NB4 (cell line): Measurements from ENCODE around the gene COPZ1.

Experiments used
- DNase-seq: peaks from one replicate; pipeline ENCODE4 v3.0.0; 2010; ENCODE audit warnings: low read depth
- H3K4me3 ChIP-seq: one replicate; pipeline ENCODE4 v1.5.1; 2011; ENCODE audit warnings: mild to moderate bottlenecking, low read depth, low read length, moderate library complexity
- MAX ChIP-seq: IDR thresholded peaks from 2 replicates; pipeline ENCODE4 v1.6.1; 2011; ENCODE audit warnings: low read depth, low read length
- MYC ChIP-seq: IDR thresholded peaks from 2 replicates; pipeline ENCODE4 v1.6.1; 2011; ENCODE audit warnings: low read depth, low read length
- POLR2A ChIP-seq: IDR thresholded peaks from 2 replicates; pipeline ENCODE4 v1.6.1; 2011; ENCODE audit warnings: mild to moderate bottlenecking; ENCODE audit not compliant: insufficient read length; ENCODE audit errors: extremely low read depth
- TF ChIP-seq, protein P1 (sequence below): IDR thresholded peaks from one replicate; pipeline ENCODE4 v1.5.1; 2012; ENCODE audit warnings: low read depth, low read length

Gene COPZ1

DNA sequence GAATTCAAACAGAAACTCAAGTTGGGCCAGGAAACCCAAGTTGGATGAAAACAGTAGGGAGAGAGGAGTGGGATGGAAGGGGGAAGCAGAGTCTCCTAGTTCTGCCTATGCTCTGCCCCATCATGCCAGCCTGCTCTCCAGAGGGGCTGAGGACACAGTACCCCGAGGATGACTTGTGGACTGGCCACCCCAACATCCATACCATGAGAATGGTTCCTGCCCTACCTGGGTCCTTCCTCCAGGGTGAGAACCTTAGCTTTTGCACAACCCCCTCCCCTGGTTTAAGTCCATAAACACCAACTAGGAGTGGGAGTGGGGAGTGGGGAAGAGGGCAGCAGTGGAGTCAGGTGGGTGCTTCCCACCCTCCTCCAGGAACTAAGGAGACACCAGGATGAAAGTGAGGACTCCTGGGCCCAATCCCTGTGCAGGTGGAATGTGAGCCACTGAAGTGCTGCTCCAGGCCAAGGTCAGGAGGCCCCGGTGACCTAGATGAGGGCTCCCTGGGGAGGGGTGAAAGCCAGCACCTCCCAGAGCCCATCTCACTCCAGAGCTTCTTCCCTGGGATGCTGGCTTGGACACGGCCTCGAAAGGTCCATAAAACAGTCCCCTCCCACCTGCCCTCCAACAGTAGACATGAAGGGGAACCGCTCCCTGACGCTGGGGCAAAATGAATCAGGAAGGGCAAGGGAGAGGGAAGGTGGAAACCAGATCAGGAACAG lies 53.0 kb downstream of the COPZ1 start:
- DNase-seq, result no peak
- TF ChIP-seq, protein P1, sequence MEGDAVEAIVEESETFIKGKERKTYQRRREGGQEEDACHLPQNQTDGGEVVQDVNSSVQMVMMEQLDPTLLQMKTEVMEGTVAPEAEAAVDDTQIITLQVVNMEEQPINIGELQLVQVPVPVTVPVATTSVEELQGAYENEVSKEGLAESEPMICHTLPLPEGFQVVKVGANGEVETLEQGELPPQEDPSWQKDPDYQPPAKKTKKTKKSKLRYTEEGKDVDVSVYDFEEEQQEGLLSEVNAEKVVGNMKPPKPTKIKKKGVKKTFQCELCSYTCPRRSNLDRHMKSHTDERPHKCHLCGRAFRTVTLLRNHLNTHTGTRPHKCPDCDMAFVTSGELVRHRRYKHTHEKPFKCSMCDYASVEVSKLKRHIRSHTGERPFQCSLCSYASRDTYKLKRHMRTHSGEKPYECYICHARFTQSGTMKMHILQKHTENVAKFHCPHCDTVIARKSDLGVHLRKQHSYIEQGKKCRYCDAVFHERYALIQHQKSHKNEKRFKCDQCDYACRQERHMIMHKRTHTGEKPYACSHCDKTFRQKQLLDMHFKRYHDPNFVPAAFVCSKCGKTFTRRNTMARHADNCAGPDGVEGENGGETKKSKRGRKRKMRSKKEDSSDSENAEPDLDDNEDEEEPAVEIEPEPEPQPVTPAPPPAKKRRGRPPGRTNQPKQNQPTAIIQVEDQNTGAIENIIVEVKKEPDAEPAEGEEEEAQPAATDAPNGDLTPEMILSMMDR, result no peak
- TF ChIP-seq POLR2A (no peak), MAX (no peak), MYC (no peak)
- H3K4me3 ChIP-seq, result no peak overlapping the region

GRCh38 chr12:54378796-54379397 lies 54.0 kb downstream of the COPZ1 start:
- no peak overlapping the region for H3K4me3 ChIP-seq
- TF ChIP-seq MAX, result no peak
- no peak for TF ChIP-seq MYC
- no peak for TF ChIP-seq POLR2A
- TF ChIP-seq, protein P1, result no peak
- no peak for DNase-seq

DNA sequence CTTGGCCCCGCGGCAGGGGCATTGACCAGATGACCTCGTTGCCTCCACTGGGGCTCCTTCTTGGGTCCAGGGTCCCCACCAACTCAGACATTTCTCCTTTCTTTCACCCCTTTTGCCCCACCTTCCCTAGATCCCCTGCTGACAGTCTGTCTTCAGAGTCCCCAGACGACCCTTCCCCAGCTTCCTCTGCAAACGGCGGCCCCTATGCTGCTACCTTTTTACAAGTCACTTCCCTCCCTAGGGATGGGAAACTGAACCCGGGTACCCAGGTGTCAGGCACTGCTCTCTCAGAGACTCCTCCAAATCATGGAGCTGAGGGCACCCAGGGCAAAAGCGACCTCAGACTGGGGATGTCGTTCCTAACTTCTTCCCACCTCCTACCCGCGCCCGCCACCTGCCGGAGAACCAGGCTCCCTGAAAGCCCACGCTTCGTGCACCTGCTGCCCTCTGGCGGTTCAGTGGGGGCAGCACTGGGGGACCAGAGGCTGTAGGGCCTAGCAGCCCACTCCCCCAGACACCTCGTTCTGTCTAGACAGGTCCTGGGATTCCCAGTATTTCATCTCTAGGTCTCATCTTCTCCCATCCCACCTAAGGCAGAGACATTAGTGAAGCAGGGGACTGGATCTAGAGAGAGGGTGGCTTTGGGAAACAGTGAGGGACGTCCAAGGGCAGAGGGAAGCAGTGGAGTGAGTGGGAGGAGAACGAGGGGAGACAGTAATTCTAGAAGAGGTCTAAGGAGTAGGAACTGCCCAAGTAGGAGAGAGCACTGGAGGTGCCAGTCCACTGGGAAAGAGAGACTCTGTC lies 54.7 kb downstream of the COPZ1 start:
- DNase-seq, result peak; percentile 89
- no peak for TF ChIP-seq POLR2A
- TF ChIP-seq MYC, result 0 out of 2 replicates have a peak, but pooled peaks have one; percentile 36
- 0 out of 2 replicates have a peak, but pooled peaks have one; percentile 53 for TF ChIP-seq MAX
- TF ChIP-seq, protein P1, result peak; percentile 100
- H3K4me3 ChIP-seq, result no peak overlapping the region

GRCh38 chr12:54381136-54381535 lies 56.2 kb downstream of the COPZ1 start:
- DNase-seq, result no peak
- TF ChIP-seq MAX, result no peak
- TF ChIP-seq POLR2A, result no peak
- TF ChIP-seq, protein P1, result no peak
- TF ChIP-seq MYC, result no peak
- H3K4me3 ChIP-seq, result no peak overlapping the region

- TF ChIP-seq, protein P1, result no peak
- TF ChIP-seq MAX, result peak; percentile 48
- peak; percentile 98 for DNase-seq
- no peak overlapping the region for H3K4me3 ChIP-seq
These were observed 58.2 kb downstream of the COPZ1 start for GRCh38 chr12:54383041-54383609.
